K562 (cell line): ENCODE measurements around the gene PTH2. TPM values are rescaled to one million over a fixed set of nuclear protein-coding genes. Genes with fewer than 3 reads are reported as not detected.
A peak's percentile ranks its signal among the peaks of the same experiment; 100 is the strongest.

ENCODE experiments used
- ARHGAP35 ChIP-seq: fragments of 450-650 bp; IDR thresholded peaks from 2 replicates; pipeline ENCODE4 v1.6.1; 2018; ENCODE audit not compliant: partially characterized antibody
- CXXC5 ChIP-seq: fragments of 250-450 bp; sonication (Bioruptor Pico); IDR thresholded peaks from 2 replicates; pipeline ENCODE4 v1.8.0; 2022; ENCODE audit warnings: inconsistent platforms, mild to moderate bottlenecking, moderate library complexity
- HDAC8 ChIP-seq: fragments of 450-650 bp; IDR thresholded peaks from 2 replicates; pipeline ENCODE4 v1.6.1; 2016; ENCODE audit warnings: mild to moderate bottlenecking, missing genetic modification characterization, moderate library complexity, missing compliant biosample characterization
- HMBOX1 ChIP-seq: sonication (generic); IDR thresholded peaks from 2 replicates; pipeline ENCODE4 v1.6.1; 2016
- HNRNPH1 ChIP-seq: fragments of 200-400 bp; formaldehyde crosslinking; optimal IDR thresholded peaks from 2 replicates; pipeline ENCODE3; 2017; ENCODE audit warnings: low read depth, mild to moderate bottlenecking, low read length, moderate library complexity
- KAT7 ChIP-seq: sonication (generic); formaldehyde crosslinking; IDR thresholded peaks from 2 replicates; pipeline ENCODE4 v1.8.0; 2022; ENCODE audit warnings: missing genetic modification reagents, mild to moderate bottlenecking, borderline replicate concordance
- KLF13 ChIP-seq: fragments of 450-650 bp; IDR thresholded peaks from 2 replicates; pipeline ENCODE4 v1.6.1; 2016; ENCODE audit warnings: missing genetic modification characterization, low read depth, mild to moderate bottlenecking, missing compliant biosample characterization, moderate library complexity, borderline replicate concordance
- LCOR ChIP-seq: sonication (generic); formaldehyde crosslinking; IDR thresholded peaks from 2 replicates; pipeline ENCODE4 v1.8.0; 2022; ENCODE audit warnings: mild to moderate bottlenecking, missing genetic modification reagents
- MAFK ChIP-seq: IDR thresholded peaks from 2 replicates; pipeline ENCODE4 v1.6.1; 2011; ENCODE audit warnings: low read length, improper control_type of control experiment
- PML ChIP-seq: IDR thresholded peaks from 2 replicates; pipeline ENCODE4 v1.6.1; 2012; ENCODE audit warnings: low read length, inconsistent platforms
- RB1 ChIP-seq: fragments of 450-650 bp; IDR thresholded peaks from 2 replicates; pipeline ENCODE4 v1.6.1; 2017; ENCODE audit warnings: low read depth, mild to moderate bottlenecking
- RCOR1 ChIP-seq, 2 experiments: IDR thresholded peaks; 2 replicates each; pipeline ENCODE4 v1.6.1; 2012; ENCODE audit warnings: low read depth in 2 of 2, low read length in 2 of 2, borderline replicate concordance in 1 of 2, improper control_type of control experiment in 1 of 2
- SIX5 ChIP-seq, 2 experiments: IDR thresholded peaks; 2 replicates each; pipeline ENCODE4 v1.6.1; 2011; ENCODE audit warnings: low read length in 2 of 2, borderline replicate concordance in 1 of 2, low read depth in 1 of 2, mild to moderate bottlenecking in 1 of 2, moderate library complexity in 1 of 2; ENCODE audit not compliant: insufficient read depth in 1 of 2
- TAF7 ChIP-seq: fragments of 450-650 bp; IDR thresholded peaks from 2 replicates; pipeline ENCODE4 v1.6.1; 2016; ENCODE audit warnings: missing genetic modification characterization, missing compliant biosample characterization
- ZBTB34 ChIP-seq: fragments of 250-450 bp; sonication (Bioruptor Pico); IDR thresholded peaks from 2 replicates; pipeline ENCODE4 v1.8.0; 2021; ENCODE audit warnings: mild to moderate bottlenecking, moderate library complexity
- ZFX ChIP-seq: sonication (generic); formaldehyde crosslinking; IDR thresholded peaks from 2 replicates; pipeline ENCODE4 v1.8.0; 2022; ENCODE audit warnings: mild to moderate bottlenecking, missing genetic modification reagents, moderate library complexity
- ZNF384 ChIP-seq: IDR thresholded peaks from 2 replicates; pipeline ENCODE4 v1.6.1; 2012; ENCODE audit warnings: low read depth, low read length, improper control_type of control experiment
- ZNF445 ChIP-seq: fragments of 250-450 bp; sonication (Bioruptor Pico); IDR thresholded peaks from 2 replicates; pipeline ENCODE4 v1.4.0; 2020; ENCODE audit warnings: low read depth, mild to moderate bottlenecking, moderate library complexity
- polyA plus RNA-seq, 8 experiments: library from polyadenylated mRNA; depleted of rRNA in 4 of 8; stranded (reverse) in 5 of 8; unstranded in 3 of 8; fragments of >200 nt; fragmentation: Nextera tagmentation in 2 of 8; fragmentation: Illumina TruSeq in 1 of 8; extraction: Ambion mirVana in 2 of 8; extraction: Trizol in 1 of 8; gene quantifications; 2 replicates each; pipeline versions ENCODE4 v1.2.1 to v1.2.3, GENCODE V29; 2011 to 2014; ENCODE audit warnings: inconsistent platforms in 1 of 8, missing spikeins in 1 of 8
- total RNA-seq, 7 experiments: library from RNA; depleted of rRNA in 6 of 7; stranded (reverse); fragments of >200 nt in 6 of 7; fragmentation: Illumina TruSeq in 2 of 7; extraction: Trizol in 2 of 7; gene quantifications; 2 replicates each; pipeline versions ENCODE4 v1.2.1 to v1.2.3, GENCODE V29; 2011 to 2021; ENCODE audit warnings: low replicate concordance in 1 of 7
- TF ChIP-seq, protein P1 (sequence below), 2 experiments: fragments of 450-650 bp in 1 of 2; sonication (generic) in 1 of 2; formaldehyde crosslinking; conservative IDR thresholded peaks; 2 replicates each; pipeline versions ENCODE4 v1.4.0 to v1.8.1; 2020 to 2022; ENCODE audit warnings: mild to moderate bottlenecking in 1 of 2, missing genetic modification reagents in 1 of 2
- TF ChIP-seq, protein P2 (sequence below): fragments of 200-800 bp; sonication (Bioruptor generic); IDR thresholded peaks from 2 replicates; pipeline ENCODE4 v1.6.1; 2017; ENCODE audit warnings: missing genetic modification characterization, missing compliant biosample characterization
- TF ChIP-seq, protein P3 (sequence below): fragments of 250-450 bp; sonication (Bioruptor Pico); IDR thresholded peaks from 2 replicates; pipeline ENCODE4 v1.4.0; 2020; ENCODE audit warnings: mild to moderate bottlenecking

Gene PTH2
- total and polyA plus RNA-seq, 9 of the 15 experiments (the other 6 are each of a cell fraction or from before 2014, with no cell fraction given) = 1.3 TPM; not detected in 8

DNA sequence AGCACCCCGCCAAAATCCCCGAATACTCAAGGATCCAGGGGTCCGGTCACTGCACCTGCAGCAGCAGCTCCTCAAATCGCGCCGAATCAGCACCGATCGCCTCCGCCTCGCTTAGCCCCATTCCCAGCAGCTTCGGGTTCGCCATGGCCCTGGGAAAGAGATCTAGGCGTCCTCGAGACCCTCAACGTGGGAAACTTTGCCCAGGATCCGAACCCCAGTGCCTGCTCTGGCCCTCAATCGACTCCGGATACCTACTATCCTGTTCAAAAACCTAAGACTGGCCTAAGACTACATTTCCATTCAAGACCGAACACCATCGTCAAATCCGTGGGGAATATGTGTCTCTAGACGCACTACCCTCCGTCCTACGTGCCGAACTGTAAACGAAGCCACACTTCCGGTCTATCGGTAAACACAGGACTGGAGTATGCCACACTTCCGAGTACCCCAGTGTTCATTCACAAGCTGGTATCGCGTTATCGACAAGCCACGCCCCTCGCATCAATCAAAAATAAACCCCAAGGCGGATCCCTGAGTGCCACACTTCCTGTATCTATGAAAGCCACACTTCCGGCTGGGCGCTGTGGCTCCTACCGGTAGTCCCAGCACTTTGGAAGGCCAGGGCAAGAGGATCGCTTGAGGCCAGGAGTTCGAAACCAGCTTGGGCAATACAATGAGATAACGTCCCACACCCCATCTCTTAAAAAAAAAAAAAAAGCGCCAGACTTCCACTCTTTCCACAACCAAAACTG is 28.4 kb upstream of the PTH2 start, which contains the start of gene PIH1D1 (continued):
- no peak for TF ChIP-seq HMBOX1
- 0 out of 2 replicates have a peak, but pooled peaks have one; percentile 62 for TF ChIP-seq PML
- TF ChIP-seq ARHGAP35 = no peak
- peak; percentile 46; a peak in 3 of 4 replicates for TF ChIP-seq SIX5 (IDR thresholded peaks at IDR 0.05; ENCODE audit: borderline replicate concordance in 1 of 2, insufficient read depth in 1 of 2, low read depth in 1 of 2, low read length in 2 of 2)
- no peak for TF ChIP-seq HDAC8 (tag)
- TF ChIP-seq ZNF445 (CRISPR knock-in tag) = no peak
- TF ChIP-seq RB1 = no peak
- TF ChIP-seq ZBTB34 (CRISPR knock-in tag) = no peak
- TF ChIP-seq ZFX = 0 out of 2 replicates have a peak, but pooled peaks have one; percentile 3
- TF ChIP-seq KLF13 (tag) = no peak
- peak; percentile 50; the same call in 1 of the 2 replicates for TF ChIP-seq LCOR (CRISPR knock-in tag)
- no peak for TF ChIP-seq MAFK
- peak; percentile 60 for TF ChIP-seq CXXC5 (CRISPR knock-in tag)
- 0 out of 2 replicates have a peak, but pooled peaks have one; percentile 2 for TF ChIP-seq ZNF384
- peak in 1 of 2 experiments; percentile 58; a peak in 2 of 4 replicates for TF ChIP-seq RCOR1 (IDR thresholded peaks at IDR 0.05; ENCODE audit: borderline replicate concordance in 1 of 2, low read depth in 2 of 2, low read length in 2 of 2)
- TF ChIP-seq, protein P1, sequence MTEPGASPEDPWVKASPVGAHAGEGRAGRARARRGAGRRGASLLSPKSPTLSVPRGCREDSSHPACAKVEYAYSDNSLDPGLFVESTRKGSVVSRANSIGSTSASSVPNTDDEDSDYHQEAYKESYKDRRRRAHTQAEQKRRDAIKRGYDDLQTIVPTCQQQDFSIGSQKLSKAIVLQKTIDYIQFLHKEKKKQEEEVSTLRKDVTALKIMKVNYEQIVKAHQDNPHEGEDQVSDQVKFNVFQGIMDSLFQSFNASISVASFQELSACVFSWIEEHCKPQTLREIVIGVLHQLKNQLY (CRISPR knock-in tag; conservative IDR thresholded peaks at IDR 0.05) = no peak
- TF ChIP-seq, protein P2, sequence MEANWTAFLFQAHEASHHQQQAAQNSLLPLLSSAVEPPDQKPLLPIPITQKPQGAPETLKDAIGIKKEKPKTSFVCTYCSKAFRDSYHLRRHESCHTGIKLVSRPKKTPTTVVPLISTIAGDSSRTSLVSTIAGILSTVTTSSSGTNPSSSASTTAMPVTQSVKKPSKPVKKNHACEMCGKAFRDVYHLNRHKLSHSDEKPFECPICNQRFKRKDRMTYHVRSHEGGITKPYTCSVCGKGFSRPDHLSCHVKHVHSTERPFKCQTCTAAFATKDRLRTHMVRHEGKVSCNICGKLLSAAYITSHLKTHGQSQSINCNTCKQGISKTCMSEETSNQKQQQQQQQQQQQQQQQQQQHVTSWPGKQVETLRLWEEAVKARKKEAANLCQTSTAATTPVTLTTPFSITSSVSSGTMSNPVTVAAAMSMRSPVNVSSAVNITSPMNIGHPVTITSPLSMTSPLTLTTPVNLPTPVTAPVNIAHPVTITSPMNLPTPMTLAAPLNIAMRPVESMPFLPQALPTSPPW (CRISPR knock-in tag) = no peak
- no peak for TF ChIP-seq HNRNPH1
- peak; percentile 39; the same call in 1 of the 2 replicates for TF ChIP-seq TAF7 (tag)
- 0 out of 2 replicates have a peak, but pooled peaks have one; percentile 57 for TF ChIP-seq KAT7 (CRISPR knock-in tag)
- TF ChIP-seq, protein P3, sequence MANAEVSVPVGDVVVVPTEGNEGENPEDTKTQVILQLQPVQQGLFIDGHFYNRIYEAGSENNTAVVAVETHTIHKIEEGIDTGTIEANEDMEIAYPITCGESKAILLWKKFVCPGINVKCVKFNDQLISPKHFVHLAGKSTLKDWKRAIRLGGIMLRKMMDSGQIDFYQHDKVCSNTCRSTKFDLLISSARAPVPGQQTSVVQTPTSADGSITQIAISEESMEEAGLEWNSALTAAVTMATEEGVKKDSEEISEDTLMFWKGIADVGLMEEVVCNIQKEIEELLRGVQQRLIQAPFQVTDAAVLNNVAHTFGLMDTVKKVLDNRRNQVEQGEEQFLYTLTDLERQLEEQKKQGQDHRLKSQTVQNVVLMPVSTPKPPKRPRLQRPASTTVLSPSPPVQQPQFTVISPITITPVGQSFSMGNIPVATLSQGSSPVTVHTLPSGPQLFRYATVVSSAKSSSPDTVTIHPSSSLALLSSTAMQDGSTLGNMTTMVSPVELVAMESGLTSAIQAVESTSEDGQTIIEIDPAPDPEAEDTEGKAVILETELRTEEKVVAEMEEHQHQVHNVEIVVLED (CRISPR knock-in tag) = peak; percentile 60
